ENCODE results near the gene INPP4B.
A peak's percentile ranks its signal among the peaks of the same experiment; 100 is the strongest.

Gene INPP4B

GRCh38 chr4:142846108-142846728 is at the start of gene INPP4B:
Gene INPP4B, minus strand, starts transcription at chr4:142846301.
- DNase-seq (ENCODE audit: low spot score): peak; percentile 49

- DNase-seq (ENCODE audit: low spot score): no peak
Observed at GRCh38 chr4:142893012-142893411, 46.9 kb upstream of the INPP4B start.

GRCh38 chr4:142886566-142886965 is 40.5 kb upstream of the INPP4B start:
- no peak for DNase-seq (ENCODE audit: low spot score)

GRCh38 chr4:142883040-142883832 is 37.1 kb upstream of the INPP4B start:
- peak; percentile 18 for DNase-seq (ENCODE audit: low spot score)

- DNase-seq (ENCODE audit: low spot score): no peak
Observed at GRCh38 chr4:142882159-142882558, 36.1 kb upstream of the INPP4B start.

GRCh38 chr4:142881331-142881730 is 35.2 kb upstream of the INPP4B start:
- no peak for DNase-seq (ENCODE audit: low spot score)

GRCh38 chr4:142875117-142875516 is 29.0 kb upstream of the INPP4B start:
- DNase-seq (ENCODE audit: low spot score): no peak

- no peak for DNase-seq (ENCODE audit: low spot score)
Observed at GRCh38 chr4:142874684-142875083, 28.6 kb upstream of the INPP4B start.

GRCh38 chr4:142866685-142867084 is 20.6 kb upstream of the INPP4B start:
- DNase-seq (ENCODE audit: low spot score): no peak

- no peak for DNase-seq (ENCODE audit: low spot score)
Observed at GRCh38 chr4:142861351-142861750, 15.2 kb upstream of the INPP4B start.

- DNase-seq (ENCODE audit: low spot score): no peak
Observed at GRCh38 chr4:142858965-142859364, 12.9 kb upstream of the INPP4B start.

- no peak for DNase-seq (ENCODE audit: low spot score)
Observed at GRCh38 chr4:142858446-142858845, 12.3 kb upstream of the INPP4B start.

- no peak for DNase-seq (ENCODE audit: low spot score)
Observed at GRCh38 chr4:142856576-142856975, 10.5 kb upstream of the INPP4B start.

GRCh38 chr4:142850478-142850877 is 4.4 kb upstream of the INPP4B start:
- peak; percentile 12 for DNase-seq (ENCODE audit: low spot score)

GRCh38 chr4:142846729-142847596 is 862 bp upstream of the INPP4B start:
- peak; percentile 63 for DNase-seq (ENCODE audit: low spot score)

GRCh38 chr4:142845293-142846107 is 601 bp downstream of the INPP4B start:
- DNase-seq (ENCODE audit: low spot score): peak; percentile 15

- no peak for DNase-seq (ENCODE audit: low spot score)
Observed at GRCh38 chr4:142844782-142845181, 1.3 kb downstream of the INPP4B start.

- DNase-seq (ENCODE audit: low spot score): no peak
Observed at GRCh38 chr4:142840516-142841123, 5.5 kb downstream of the INPP4B start.

- no peak for DNase-seq (ENCODE audit: low spot score)
Observed at GRCh38 chr4:142838778-142839177, 7.3 kb downstream of the INPP4B start.

GRCh38 chr4:142832022-142832421 is 14.1 kb downstream of the INPP4B start:
- no peak for DNase-seq (ENCODE audit: low spot score)

GRCh38 chr4:142826503-142827241 is 19.4 kb downstream of the INPP4B start:
- DNase-seq (ENCODE audit: low spot score): no peak

All from iPS-NIHi11 (cell line).